Fibroblast of the aortic adventitia (primary cell): Measurements from ENCODE around the gene ATP7B. TPM values are rescaled to one million over a fixed set of nuclear protein-coding genes. Genes with fewer than 3 reads are reported as not detected.

Source experiments
- DNase-seq: peaks from one replicate; pipeline ENCODE4 v3.0.0-alpha.2; 2010; ENCODE audit warnings: low read depth
- H3K4me3 ChIP-seq: 2 replicates; pipeline ENCODE4 v1.5.1; 2011; ENCODE audit warnings: low read depth, mild to moderate bottlenecking, control low read depth, low read length, moderate library complexity
- total RNA-seq: library from RNA; depleted of rRNA; stranded (reverse); fragments of >200 nt; gene quantifications from 2 replicates; pipeline ENCODE4 v1.2.3, GENCODE V29; 2012; ENCODE audit warnings: low replicate concordance
- TF ChIP-seq, protein P1 (sequence below): IDR thresholded peaks from 2 replicates; pipeline ENCODE4 v1.5.1; 2011; ENCODE audit warnings: mild to moderate bottlenecking, low read length, control low read depth, inconsistent platforms; ENCODE audit not compliant: insufficient read depth

Gene ATP7B
- total RNA-seq, 1 donor: 1.5 TPM

DNA sequence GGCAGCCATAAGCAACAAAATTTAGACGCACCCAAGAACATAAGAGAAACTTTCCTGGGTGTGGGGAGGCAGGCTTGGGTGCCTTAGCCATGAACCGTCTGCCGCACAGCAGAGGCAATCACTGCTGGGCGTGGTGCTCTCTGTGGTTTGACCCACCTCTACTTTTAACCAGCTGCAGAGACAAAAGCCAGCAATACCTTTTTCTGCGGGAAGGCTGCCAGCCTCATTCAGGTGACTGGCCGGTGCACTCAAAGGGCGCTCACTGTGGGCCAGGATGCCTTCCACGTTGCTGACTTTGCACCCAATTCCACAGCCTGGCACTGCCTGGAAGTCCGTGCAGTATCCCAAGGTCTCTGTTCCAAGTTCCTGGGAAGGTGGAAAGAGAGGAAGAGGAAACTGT is 69.1 kb downstream of the ATP7B start:
- TF ChIP-seq, protein P1, sequence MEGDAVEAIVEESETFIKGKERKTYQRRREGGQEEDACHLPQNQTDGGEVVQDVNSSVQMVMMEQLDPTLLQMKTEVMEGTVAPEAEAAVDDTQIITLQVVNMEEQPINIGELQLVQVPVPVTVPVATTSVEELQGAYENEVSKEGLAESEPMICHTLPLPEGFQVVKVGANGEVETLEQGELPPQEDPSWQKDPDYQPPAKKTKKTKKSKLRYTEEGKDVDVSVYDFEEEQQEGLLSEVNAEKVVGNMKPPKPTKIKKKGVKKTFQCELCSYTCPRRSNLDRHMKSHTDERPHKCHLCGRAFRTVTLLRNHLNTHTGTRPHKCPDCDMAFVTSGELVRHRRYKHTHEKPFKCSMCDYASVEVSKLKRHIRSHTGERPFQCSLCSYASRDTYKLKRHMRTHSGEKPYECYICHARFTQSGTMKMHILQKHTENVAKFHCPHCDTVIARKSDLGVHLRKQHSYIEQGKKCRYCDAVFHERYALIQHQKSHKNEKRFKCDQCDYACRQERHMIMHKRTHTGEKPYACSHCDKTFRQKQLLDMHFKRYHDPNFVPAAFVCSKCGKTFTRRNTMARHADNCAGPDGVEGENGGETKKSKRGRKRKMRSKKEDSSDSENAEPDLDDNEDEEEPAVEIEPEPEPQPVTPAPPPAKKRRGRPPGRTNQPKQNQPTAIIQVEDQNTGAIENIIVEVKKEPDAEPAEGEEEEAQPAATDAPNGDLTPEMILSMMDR: no peak
- no peak for DNase-seq
- H3K4me3 ChIP-seq: no peak overlapping the region

DNA sequence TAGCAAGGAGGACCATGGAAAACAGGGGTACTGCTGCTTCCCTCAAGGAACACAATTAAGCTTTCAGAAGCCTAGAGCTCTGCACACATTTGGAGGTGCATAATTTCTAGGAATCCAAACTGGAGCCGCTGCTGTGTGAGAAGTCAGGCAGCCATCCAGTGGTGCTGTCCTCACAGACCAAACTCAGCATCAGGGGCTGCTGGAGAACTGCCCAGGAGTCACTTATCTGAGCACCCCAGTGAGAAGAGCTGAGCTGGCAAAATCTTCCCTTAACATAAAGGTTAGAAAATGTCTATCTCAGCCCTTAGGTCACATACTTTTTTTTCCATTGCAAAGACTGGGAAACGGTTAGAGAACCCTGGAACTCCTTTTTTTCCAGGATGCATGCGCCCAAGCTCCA is 72.8 kb downstream of the ATP7B start:
- no peak for DNase-seq
- no peak overlapping the region for H3K4me3 ChIP-seq
- TF ChIP-seq, protein P1: no peak

DNA sequence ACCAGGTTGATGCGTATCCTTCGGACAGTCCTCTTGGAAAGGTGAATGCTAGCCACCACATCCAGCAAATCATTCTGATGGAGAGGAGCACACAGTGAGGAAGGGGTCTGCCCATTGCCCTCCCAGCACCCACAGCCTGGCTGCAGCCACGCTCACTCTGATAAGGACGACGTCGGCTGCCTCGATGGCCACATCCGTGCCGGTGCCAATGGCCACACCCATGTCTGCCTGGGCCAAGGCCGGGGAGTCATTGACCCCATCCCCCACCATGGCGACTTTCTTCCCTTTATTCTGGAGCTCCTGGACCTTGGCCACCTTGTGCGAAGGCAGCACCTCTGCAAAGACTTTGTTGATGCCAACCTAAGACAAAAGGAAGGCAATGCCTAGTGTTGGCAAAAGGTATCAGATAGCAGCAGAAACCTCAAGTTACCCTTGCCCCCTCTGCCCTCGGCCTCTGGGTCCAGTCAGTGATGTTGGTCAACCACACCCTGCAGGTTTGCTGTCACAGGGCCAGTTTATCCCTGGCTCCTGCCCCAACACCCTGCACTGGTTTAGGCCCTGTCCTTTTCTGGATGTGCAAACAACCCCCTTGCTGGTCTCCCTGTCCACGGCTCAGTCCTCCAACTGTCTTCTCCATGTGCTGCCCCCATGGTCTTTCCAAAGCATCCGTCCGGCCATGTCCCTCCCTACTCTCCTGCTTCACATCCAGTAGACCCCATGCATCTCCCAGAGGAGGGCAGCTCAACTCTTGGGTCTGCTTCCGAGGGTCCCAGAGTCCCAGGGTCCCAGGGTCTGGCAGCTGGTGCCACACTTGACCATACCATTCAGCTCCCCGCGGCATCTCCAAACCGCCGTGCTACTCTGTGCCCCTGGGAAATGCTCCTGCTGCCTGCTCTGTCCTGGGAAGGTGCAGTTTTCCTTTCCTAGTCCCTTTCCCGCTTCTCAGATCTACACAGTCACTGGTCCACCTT is 73.6 kb downstream of the ATP7B start:
- H3K4me3 ChIP-seq: no peak overlapping the region
- DNase-seq: no peak
- TF ChIP-seq, protein P1: no peak

DNA sequence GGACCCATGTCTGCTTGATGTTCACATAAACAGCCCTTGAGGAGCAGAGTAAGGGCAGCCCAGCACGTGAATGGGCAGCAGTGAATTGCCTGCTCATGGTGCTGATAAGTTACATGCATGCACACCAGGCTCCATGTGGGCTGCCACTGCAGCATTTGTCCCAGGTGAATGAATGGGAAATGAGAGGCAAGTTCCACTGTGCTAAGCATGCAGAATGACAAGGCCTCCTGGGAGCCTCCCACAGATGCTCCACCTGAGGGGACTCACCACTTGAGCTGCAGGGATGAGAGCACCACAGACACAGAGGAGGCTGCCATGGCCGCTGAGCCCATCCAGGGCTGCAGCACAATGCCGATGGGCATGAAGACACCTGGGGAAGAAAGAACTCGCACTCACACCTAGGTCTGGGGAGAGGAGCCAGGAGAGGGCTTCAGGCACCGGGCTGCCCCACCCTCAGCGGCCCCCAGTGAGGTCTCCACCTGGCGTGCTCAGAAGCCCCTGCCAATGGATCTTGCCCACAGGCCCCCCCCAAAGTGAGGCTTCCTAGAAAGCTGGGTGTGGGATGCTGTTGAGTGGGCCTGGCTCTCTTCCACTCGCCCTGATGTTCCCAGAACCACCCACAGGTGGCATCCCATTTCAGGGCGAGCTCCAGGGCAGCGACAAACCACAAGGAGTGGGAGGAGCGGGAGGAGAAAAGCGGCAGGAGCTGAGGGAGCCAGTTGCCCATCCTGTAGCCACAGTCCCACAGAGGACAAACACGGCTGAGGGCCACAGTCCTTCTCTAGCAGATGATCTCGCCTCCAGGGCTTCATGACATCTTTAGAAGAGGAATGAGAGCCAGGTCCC is 75.7 kb downstream of the ATP7B start:
- no peak overlapping the region for H3K4me3 ChIP-seq
- TF ChIP-seq, protein P1: no peak
- DNase-seq: no peak

DNA sequence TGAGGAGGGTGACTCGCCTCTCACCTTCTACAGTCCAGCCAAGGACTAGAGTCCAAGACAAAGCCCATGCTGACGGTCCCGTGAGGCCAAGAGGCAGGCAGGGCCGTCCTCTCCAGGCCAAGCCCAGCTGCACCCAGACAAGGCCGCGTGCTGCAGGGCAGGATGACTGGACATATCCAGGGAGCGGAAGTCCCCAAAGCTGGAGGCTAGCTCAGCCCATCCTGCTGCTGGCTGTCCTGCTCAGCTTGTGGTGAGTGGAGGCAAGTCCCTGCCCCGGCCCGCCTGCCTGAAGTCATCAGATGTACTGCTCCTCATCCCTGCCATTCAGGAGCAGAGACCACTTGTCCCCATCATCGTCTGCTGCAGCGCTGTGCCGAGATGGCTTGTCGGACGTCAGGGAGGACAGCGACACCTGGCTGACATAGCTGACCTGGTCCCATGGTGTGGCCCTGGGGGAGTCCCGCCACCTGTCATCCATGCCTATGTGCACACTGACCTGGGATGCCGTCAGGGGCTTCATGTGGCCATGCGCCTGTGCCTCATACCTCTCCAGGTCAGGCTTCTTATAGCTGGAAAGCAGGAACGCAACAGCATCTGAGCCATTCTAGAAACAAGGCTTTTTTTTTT is 76.7 kb downstream of the ATP7B start:
- no peak for DNase-seq
- TF ChIP-seq, protein P1: no peak
- no peak overlapping the region for H3K4me3 ChIP-seq

DNA sequence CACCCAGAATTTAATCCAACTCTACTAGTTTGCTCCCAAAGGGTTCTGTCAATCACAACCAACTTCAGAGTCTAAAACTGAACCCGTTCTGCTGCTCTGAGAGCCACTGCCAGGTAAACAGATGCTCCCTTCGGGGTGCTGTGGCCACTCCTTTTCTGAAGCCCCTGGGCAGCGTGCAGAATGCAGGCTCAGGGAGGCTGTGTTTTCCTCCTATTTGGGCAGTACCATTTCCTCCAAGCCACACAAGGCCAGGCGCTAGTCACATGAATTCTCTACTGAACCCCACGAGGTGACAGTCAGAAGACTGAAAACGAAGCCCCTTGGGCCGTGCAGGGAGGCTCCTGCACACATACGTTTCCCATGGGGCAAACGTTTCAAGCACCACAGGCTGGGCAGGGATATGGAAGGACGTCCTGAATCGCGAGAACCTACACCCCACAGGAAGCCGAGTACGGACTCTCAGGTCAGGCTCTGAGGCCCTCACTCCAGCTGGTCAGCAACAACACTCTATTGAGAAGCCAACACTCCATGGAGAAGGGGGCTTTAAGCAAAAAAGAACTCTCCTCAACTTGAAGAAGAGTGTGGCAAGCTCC is 77.7 kb downstream of the ATP7B start:
- no peak overlapping the region for H3K4me3 ChIP-seq
- TF ChIP-seq, protein P1: no peak
- no peak for DNase-seq
